H9 (cell line): ENCODE results near the gene TREM1. TPM values are rescaled to one million over a fixed set of nuclear protein-coding genes. Genes with fewer than 3 reads are reported as not detected.

Experiments
- DNase-seq: peaks from one replicate; pipeline ENCODE4 v3.0.0-alpha.2; 2017
- H2AFZ ChIP-seq: one replicate; pipeline ENCODE4 v1.6.1; 2013; ENCODE audit warnings: mild to moderate bottlenecking, low read length, control low read depth, moderate library complexity
- H2AK5ac ChIP-seq: 2 replicates; pipeline ENCODE4 v1.6.1; 2013; ENCODE audit warnings: low read length, control low read depth, mixed read lengths; ENCODE audit not compliant: insufficient read length
- H2BK120ac ChIP-seq: one replicate; pipeline ENCODE4 v1.6.1; 2013; ENCODE audit warnings: low read depth, mild to moderate bottlenecking, low read length, control low read depth, inconsistent platforms; ENCODE audit not compliant: poor library complexity, severe bottlenecking
- H2BK12ac ChIP-seq: 2 replicates; pipeline ENCODE4 v1.6.1; 2013; ENCODE audit warnings: low read length, control low read depth, mixed read lengths, low read depth; ENCODE audit not compliant: insufficient read length
- H2BK15ac ChIP-seq: 2 replicates; pipeline ENCODE4 v1.6.1; 2013; ENCODE audit warnings: low read depth, low read length, control low read depth
- H2BK20ac ChIP-seq: one replicate; pipeline ENCODE4 v1.6.1; 2013; ENCODE audit warnings: low read depth, mild to moderate bottlenecking, low read length, control low read depth, inconsistent platforms; ENCODE audit not compliant: poor library complexity, severe bottlenecking
- H2BK5ac ChIP-seq: 2 replicates; pipeline ENCODE4 v1.6.1; 2013; ENCODE audit warnings: low read length, control low read depth, mixed read lengths; ENCODE audit not compliant: insufficient read length
- H3K14ac ChIP-seq: 2 replicates; pipeline ENCODE4 v1.6.1; 2013; ENCODE audit warnings: low read length, control low read depth; ENCODE audit not compliant: insufficient read depth
- H3K18ac ChIP-seq: 2 replicates; pipeline ENCODE4 v1.6.1; 2013; ENCODE audit warnings: low read depth, mild to moderate bottlenecking, mixed read lengths, low read length, control low read depth; ENCODE audit not compliant: insufficient read length
- H3K23ac ChIP-seq: 2 replicates; pipeline ENCODE4 v1.6.1; 2013; ENCODE audit warnings: low read length, control low read depth, mixed read lengths, low read depth; ENCODE audit not compliant: insufficient read length
- H3K23me2 ChIP-seq: 2 replicates; pipeline ENCODE4 v1.6.1; 2013; ENCODE audit warnings: low read depth, mild to moderate bottlenecking, mixed read lengths, low read length, control low read depth; ENCODE audit not compliant: insufficient read length, poor library complexity, severe bottlenecking
- H3K27ac ChIP-seq: 2 replicates; pipeline ENCODE4 v1.5.1; 2013; ENCODE audit warnings: low read length, control low read depth, mixed read lengths, low read depth; ENCODE audit not compliant: insufficient read length
- H3K27me3 ChIP-seq: 2 replicates; pipeline ENCODE4 v1.6.1; 2013; ENCODE audit warnings: low read length, control low read depth, inconsistent platforms; ENCODE audit not compliant: insufficient read depth
- H3K4ac ChIP-seq: 2 replicates; pipeline ENCODE4 v1.6.1; 2013; ENCODE audit warnings: low read depth, mild to moderate bottlenecking, control low read depth, inconsistent platforms, low read length, moderate library complexity
- H3K4me1 ChIP-seq: 2 replicates; pipeline ENCODE4 v1.6.1; 2013; ENCODE audit warnings: low read length, control low read depth, inconsistent platforms; ENCODE audit not compliant: insufficient read depth
- H3K4me2 ChIP-seq: 2 replicates; pipeline ENCODE4 v1.6.1; 2013; ENCODE audit warnings: low read length, control low read depth, mixed read lengths; ENCODE audit not compliant: insufficient read length, insufficient read depth
- H3K56ac ChIP-seq: 2 replicates; pipeline ENCODE4 v1.6.1; 2013; ENCODE audit warnings: low read depth, mild to moderate bottlenecking, mixed read lengths, low read length, control low read depth; ENCODE audit not compliant: insufficient read length
- H3K79me1 ChIP-seq: 2 replicates; pipeline ENCODE4 v1.6.1; 2013; ENCODE audit warnings: low read depth, mild to moderate bottlenecking, moderate library complexity, low read length, control low read depth, inconsistent platforms; ENCODE audit not compliant: insufficient read depth, poor library complexity, severe bottlenecking
- H3K79me2 ChIP-seq: 2 replicates; pipeline ENCODE4 v1.6.1; 2013; ENCODE audit warnings: low read length, control low read depth, inconsistent platforms; ENCODE audit not compliant: insufficient read depth
- H3K9ac ChIP-seq: 2 replicates; pipeline ENCODE4 v1.6.1; 2013; ENCODE audit warnings: low read length, control low read depth, mixed read lengths; ENCODE audit not compliant: insufficient read length; ENCODE audit errors: extremely low read depth
- H3K9me3 ChIP-seq: one replicate; pipeline ENCODE4 v1.6.1; 2013; ENCODE audit warnings: low read depth, low read length, inconsistent platforms; ENCODE audit not compliant: control insufficient read depth
- H3T11ph ChIP-seq: one replicate; pipeline ENCODE4 v1.6.1; 2013; ENCODE audit warnings: mild to moderate bottlenecking, low read length, control low read depth, inconsistent platforms
- H4K20me1 ChIP-seq: one replicate; pipeline ENCODE4 v1.6.1; 2013; ENCODE audit not compliant: control insufficient read depth, insufficient read length, insufficient read depth
- H4K5ac ChIP-seq: 2 replicates; pipeline ENCODE4 v1.6.1; 2013; ENCODE audit warnings: low read depth, mild to moderate bottlenecking, mixed read lengths, low read length, control low read depth; ENCODE audit not compliant: insufficient read length
- H4K8ac ChIP-seq: replicated peaks from 2 replicates; pipeline ENCODE4 v1.6.1; 2013; ENCODE audit warnings: low read length, control low read depth, mixed read lengths, low read depth; ENCODE audit not compliant: insufficient read length
- H4K91ac ChIP-seq: 2 replicates; pipeline ENCODE4 v1.6.1; 2013; ENCODE audit warnings: low read depth, mild to moderate bottlenecking, moderate library complexity, mixed read lengths, low read length, control low read depth; ENCODE audit not compliant: insufficient read length
- H3K27ac Mint-ChIP-seq, 3 experiments: 2 replicates in 2 of 3; 3 replicates in 1 of 3; pipeline ENCODE4 v1.8.0; 2020 to 2021; ENCODE audit warnings: mixed read lengths in 3 of 3, mild to moderate bottlenecking in 1 of 3, moderate library complexity in 1 of 3
- H3K27me3 Mint-ChIP-seq: 2 replicates; pipeline ENCODE4 v1.8.0; 2021; ENCODE audit warnings: low read depth, mild to moderate bottlenecking, moderate library complexity, mixed read lengths
- H3K36me3 Mint-ChIP-seq, 3 experiments: 2 replicates in 2 of 3; 3 replicates in 1 of 3; pipeline ENCODE4 v1.8.0; 2020 to 2021; ENCODE audit warnings: low read depth in 3 of 3, mixed read lengths in 3 of 3; ENCODE audit not compliant: insufficient read depth in 1 of 3
- H3K4me1 Mint-ChIP-seq, 2 experiments: 2 replicates each; pipeline ENCODE4 v1.8.0; 2020; ENCODE audit warnings: mixed read lengths in 2 of 2
- H3K4me3 Mint-ChIP-seq, 2 experiments: 2 replicates in 1 of 2; 3 replicates in 1 of 2; pipeline ENCODE4 v1.8.0; 2020 to 2021; ENCODE audit warnings: mild to moderate bottlenecking in 2 of 2, mixed read lengths in 2 of 2, moderate library complexity in 1 of 2
- H3K9me3 Mint-ChIP-seq, 2 experiments: 2 replicates in 1 of 2; 3 replicates in 1 of 2; pipeline ENCODE4 v1.8.0; 2020; ENCODE audit warnings: mild to moderate bottlenecking in 2 of 2, mixed read lengths in 2 of 2, moderate library complexity in 1 of 2
- CTCF ChIP-seq: fragments of 200-600 bp; sonication (generic); conservative IDR thresholded peaks from 3 replicates; pipeline ENCODE4 v1.8.0; 2021; ENCODE audit warnings: antibody characterized with exemption, mild to moderate bottlenecking
- total RNA-seq: library from RNA; stranded (reverse); gene quantifications from 2 replicates; pipeline ENCODE4 v1.2.1, GENCODE V29; 2021

Gene TREM1
- total RNA-seq, 1 experiment from 2014 or later, result not detected

GRCh38 chr6:41268478-41268877 is 18.0 kb downstream of the TREM1 start:
- Mint-ChIP-seq H3K4me1 (no peaks in the 10 kb centered on the region), H3K27ac (peak overlapping the region in 1 of 3 experiments; percentile 30; a peak in 1 of 7 replicates), H3K27me3 (peaks cover 12% of the 10 kb centered on the region), H3K9me3 (peaks cover 3 to 4% of the 10 kb centered on the region in 2 experiments; a peak in 4 of 5 replicates), H3K36me3 (peaks cover 0 to 3% (median 0%) of the 10 kb centered on the region in 3 experiments; a peak in 2 of 7 replicates), H3K4me3 (no peak overlapping the region)
- H2BK120ac ChIP-seq, result no peak overlapping the region
- H3K4me2 ChIP-seq, result no peak overlapping the region
- H4K20me1 ChIP-seq, result no peaks in the 10 kb centered on the region
- no peak overlapping the region for H2BK12ac ChIP-seq
- H3K79me1 ChIP-seq, result no peaks in the 10 kb centered on the region
- no peak overlapping the region for H2BK5ac ChIP-seq
- no peak overlapping the region for H2AFZ ChIP-seq
- H3K18ac ChIP-seq, result no peak overlapping the region
- no peaks in the 10 kb centered on the region for H3K9me3 ChIP-seq
- DNase-seq, result no peak
- no peaks in the 10 kb centered on the region for H3K79me2 ChIP-seq
- H2BK15ac ChIP-seq, result no peak overlapping the region
- H3K27ac ChIP-seq, result no peak overlapping the region
- H3K4me1 ChIP-seq, result no peaks in the 10 kb centered on the region
- H4K8ac ChIP-seq, result no peak overlapping the region
- no peak overlapping the region for H3K56ac ChIP-seq
- H2BK20ac ChIP-seq, result no peak overlapping the region
- no peak overlapping the region for H2AK5ac ChIP-seq
- H3K27me3 ChIP-seq, result no peaks in the 10 kb centered on the region
- H3K9ac ChIP-seq, result no peak overlapping the region
- no peak overlapping the region for H4K91ac ChIP-seq
- H3K23me2 ChIP-seq, result no peaks in the 10 kb centered on the region
- no peak overlapping the region for H3T11ph ChIP-seq
- TF ChIP-seq CTCF, result no peak
- no peak overlapping the region for H3K23ac ChIP-seq
- no peak overlapping the region for H3K4ac ChIP-seq
- H3K14ac ChIP-seq, result no peak overlapping the region
- H4K5ac ChIP-seq, result no peak overlapping the region
